SJCRH30 (cell line): ENCODE measurements around the gene PTPN11. TPM values are rescaled to one million over a fixed set of nuclear protein-coding genes. Genes with fewer than 3 reads are reported as not detected.

Source experiments
- DNase-seq, 2 experiments: peaks; one replicate each; pipeline ENCODE4 v3.0.0-alpha.2; 2015 to 2020
- H3K27ac ChIP-seq: fragments of 250-450 bp; sonication (Bioruptor Pico); 2 replicates; pipeline ENCODE4 v1.5.1; 2020; ENCODE audit warnings: mild to moderate bottlenecking, moderate library complexity
- H3K27me3 ChIP-seq: fragments of 250-450 bp; sonication (Bioruptor Pico); 2 replicates; pipeline ENCODE4 v1.5.1; 2020; ENCODE audit warnings: mild to moderate bottlenecking, moderate library complexity
- H3K36me3 ChIP-seq: fragments of 250-450 bp; sonication (Bioruptor Pico); 2 replicates; pipeline ENCODE4 v1.5.1; 2020; ENCODE audit warnings: mild to moderate bottlenecking, moderate library complexity
- H3K4me1 ChIP-seq: fragments of 250-450 bp; sonication (Bioruptor Pico); 2 replicates; pipeline ENCODE4 v1.5.1; 2020; ENCODE audit warnings: mild to moderate bottlenecking, moderate library complexity
- H3K4me3 ChIP-seq: fragments of 250-450 bp; sonication (Bioruptor Pico); 2 replicates; pipeline ENCODE4 v1.5.1; 2020; ENCODE audit warnings: mild to moderate bottlenecking, moderate library complexity
- H3K9me3 ChIP-seq: fragments of 250-450 bp; sonication (Bioruptor Pico); replicated peaks from 2 replicates; pipeline ENCODE4 v1.5.1; 2020; ENCODE audit warnings: mild to moderate bottlenecking, moderate library complexity
- total RNA-seq: library from RNA; depleted of rRNA; stranded (reverse); fragments of >200 nt; shearing (Covaris generic); gene quantifications from 2 replicates; pipeline ENCODE4 v1.2.3, GENCODE V29; 2014; rRNA removed

PTPN11 gene
- total RNA-seq, 1 experiment from 2014 or later: 90.6 TPM

GRCh38 chr12:112546996-112547395, 128.2 kb downstream of the PTPN11 start:
- no peak overlapping the region for H3K4me3 ChIP-seq
- DNase-seq: no peak
- H3K4me1 ChIP-seq: peaks cover 6% of the 10 kb centered on the region; the same call in 1 of the 2 replicates
- no peaks in the 10 kb centered on the region for H3K27me3 ChIP-seq
- no peaks in the 10 kb centered on the region for H3K9me3 ChIP-seq
- H3K27ac ChIP-seq: no peak overlapping the region
- no peaks in the 10 kb centered on the region for H3K36me3 ChIP-seq

GRCh38 chr12:112549031-112549430, 130.3 kb downstream of the PTPN11 start:
- DNase-seq: no peak
- H3K36me3 ChIP-seq: no peaks in the 10 kb centered on the region
- H3K27me3 ChIP-seq: no peaks in the 10 kb centered on the region
- no peak overlapping the region for H3K27ac ChIP-seq
- peaks cover 6% of the 10 kb centered on the region; the same call in 1 of the 2 replicates for H3K4me1 ChIP-seq
- H3K4me3 ChIP-seq: no peak overlapping the region
- H3K9me3 ChIP-seq: no peaks in the 10 kb centered on the region

- no peaks in the 10 kb centered on the region for H3K36me3 ChIP-seq
Measured at GRCh38 chr12:112551681-112552080, 132.9 kb downstream of the PTPN11 start.

GRCh38 chr12:112555621-112556233, 137.0 kb downstream of the PTPN11 start:
- DNase-seq: no peak

More at GRCh38 chr12:112551681-112552080, 132.9 kb downstream of the PTPN11 start:
- no peak overlapping the region for H3K4me3 ChIP-seq
- H3K27me3 ChIP-seq: no peaks in the 10 kb centered on the region
- H3K9me3 ChIP-seq: no peaks in the 10 kb centered on the region
- H3K4me1 ChIP-seq: peaks cover 6% of the 10 kb centered on the region; the same call in 1 of the 2 replicates
- DNase-seq: no peak
- H3K27ac ChIP-seq: no peak overlapping the region

GRCh38 chr12:112557951-112558630, 139.3 kb downstream of the PTPN11 start:
- Histone ChIP-seq H3K27ac (no peak overlapping the region), H3K36me3 (no peaks in the 10 kb centered on the region), H3K4me1 (no peaks in the 10 kb centered on the region), H3K9me3 (no peaks in the 10 kb centered on the region), H3K27me3 (no peaks in the 10 kb centered on the region), H3K4me3 (no peak overlapping the region)
- DNase-seq: no peak

More at GRCh38 chr12:112555621-112556233, 137.0 kb downstream of the PTPN11 start:
- Histone ChIP-seq H3K4me3 (no peak overlapping the region), H3K9me3 (no peaks in the 10 kb centered on the region), H3K27me3 (no peaks in the 10 kb centered on the region), H3K27ac (no peak overlapping the region), H3K4me1 (no peaks in the 10 kb centered on the region), H3K36me3 (no peaks in the 10 kb centered on the region)

Other genes with a start within 250 kb of the PTPN11 start
- gene HECTD4, start 36.5 kb upstream of the PTPN11 start, total RNA-seq: 10.0 and 13.1 TPM in 2 replicates
- 2,828 and 2,941 TPM in 2 replicates for gene RPL6, start 9.3 kb upstream of the PTPN11 start, total RNA-seq